ENCODE data around the gene RNASE13.

- TF ChIP-seq CTCF (tag by site-specific recombination; IDR thresholded peaks at IDR 0.05) (no peak), ZNF214 (tag by site-specific recombination; IDR thresholded peaks at IDR 0.05; ENCODE audit: borderline replicate concordance) (no peak), SCRT1 (tag by site-specific recombination; IDR thresholded peaks at IDR 0.05; ENCODE audit: borderline replicate concordance) (no peak), ZNF571 (tag by site-specific recombination; IDR thresholded peaks at IDR 0.05) (no peak), ZNF184 (tag by site-specific recombination; IDR thresholded peaks at IDR 0.05) (no peak), ZBTB11 (tag by site-specific recombination; conservative IDR thresholded peaks at IDR 0.05; ENCODE audit: low read depth) (no peak), TCF7L2 (IDR thresholded peaks at IDR 0.05; ENCODE audit: borderline replicate concordance, low read depth, low read length) (no peak), ZNF121 (tag by site-specific recombination; IDR thresholded peaks at IDR 0.05) (no peak), ZNF23 (tag by site-specific recombination; IDR thresholded peaks at IDR 0.05; ENCODE audit: borderline replicate concordance) (no peak)
- TF ChIP-seq, protein P1, sequence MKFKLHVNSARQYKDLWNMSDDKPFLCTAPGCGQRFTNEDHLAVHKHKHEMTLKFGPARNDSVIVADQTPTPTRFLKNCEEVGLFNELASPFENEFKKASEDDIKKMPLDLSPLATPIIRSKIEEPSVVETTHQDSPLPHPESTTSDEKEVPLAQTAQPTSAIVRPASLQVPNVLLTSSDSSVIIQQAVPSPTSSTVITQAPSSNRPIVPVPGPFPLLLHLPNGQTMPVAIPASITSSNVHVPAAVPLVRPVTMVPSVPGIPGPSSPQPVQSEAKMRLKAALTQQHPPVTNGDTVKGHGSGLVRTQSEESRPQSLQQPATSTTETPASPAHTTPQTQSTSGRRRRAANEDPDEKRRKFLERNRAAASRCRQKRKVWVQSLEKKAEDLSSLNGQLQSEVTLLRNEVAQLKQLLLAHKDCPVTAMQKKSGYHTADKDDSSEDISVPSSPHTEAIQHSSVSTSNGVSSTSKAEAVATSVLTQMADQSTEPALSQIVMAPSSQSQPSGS (tag by site-specific recombination; IDR thresholded peaks at IDR 0.05; ENCODE audit: low read depth), result no peak
- TF ChIP-seq, protein P2, sequence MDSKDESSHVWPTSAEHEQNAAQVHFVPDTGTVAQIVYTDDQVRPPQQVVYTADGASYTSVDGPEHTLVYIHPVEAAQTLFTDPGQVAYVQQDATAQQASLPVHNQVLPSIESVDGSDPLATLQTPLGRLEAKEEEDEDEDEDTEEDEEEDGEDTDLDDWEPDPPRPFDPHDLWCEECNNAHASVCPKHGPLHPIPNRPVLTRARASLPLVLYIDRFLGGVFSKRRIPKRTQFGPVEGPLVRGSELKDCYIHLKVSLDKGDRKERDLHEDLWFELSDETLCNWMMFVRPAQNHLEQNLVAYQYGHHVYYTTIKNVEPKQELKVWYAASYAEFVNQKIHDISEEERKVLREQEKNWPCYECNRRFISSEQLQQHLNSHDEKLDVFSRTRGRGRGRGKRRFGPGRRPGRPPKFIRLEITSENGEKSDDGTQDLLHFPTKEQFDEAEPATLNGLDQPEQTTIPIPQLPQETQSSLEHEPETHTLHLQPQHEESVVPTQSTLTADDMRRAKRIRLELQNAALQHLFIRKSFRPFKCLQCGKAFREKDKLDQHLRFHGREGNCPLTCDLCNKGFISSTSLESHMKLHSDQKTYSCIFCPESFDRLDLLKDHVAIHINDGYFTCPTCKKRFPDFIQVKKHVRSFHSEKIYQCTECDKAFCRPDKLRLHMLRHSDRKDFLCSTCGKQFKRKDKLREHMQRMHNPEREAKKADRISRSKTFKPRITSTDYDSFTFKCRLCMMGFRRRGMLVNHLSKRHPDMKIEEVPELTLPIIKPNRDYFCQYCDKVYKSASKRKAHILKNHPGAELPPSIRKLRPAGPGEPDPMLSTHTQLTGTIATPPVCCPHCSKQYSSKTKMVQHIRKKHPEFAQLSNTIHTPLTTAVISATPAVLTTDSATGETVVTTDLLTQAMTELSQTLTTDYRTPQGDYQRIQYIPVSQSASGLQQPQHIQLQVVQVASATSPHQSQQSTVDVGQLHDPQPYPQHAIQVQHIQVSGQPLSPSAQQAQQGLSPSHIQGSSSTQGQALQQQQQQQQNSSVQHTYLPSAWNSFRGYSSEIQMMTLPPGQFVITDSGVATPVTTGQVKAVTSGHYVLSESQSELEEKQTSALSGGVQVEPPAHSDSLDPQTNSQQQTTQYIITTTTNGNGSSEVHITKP (tag by site-specific recombination; IDR thresholded peaks at IDR 0.05), result no peak
- TF ChIP-seq, protein P3, sequence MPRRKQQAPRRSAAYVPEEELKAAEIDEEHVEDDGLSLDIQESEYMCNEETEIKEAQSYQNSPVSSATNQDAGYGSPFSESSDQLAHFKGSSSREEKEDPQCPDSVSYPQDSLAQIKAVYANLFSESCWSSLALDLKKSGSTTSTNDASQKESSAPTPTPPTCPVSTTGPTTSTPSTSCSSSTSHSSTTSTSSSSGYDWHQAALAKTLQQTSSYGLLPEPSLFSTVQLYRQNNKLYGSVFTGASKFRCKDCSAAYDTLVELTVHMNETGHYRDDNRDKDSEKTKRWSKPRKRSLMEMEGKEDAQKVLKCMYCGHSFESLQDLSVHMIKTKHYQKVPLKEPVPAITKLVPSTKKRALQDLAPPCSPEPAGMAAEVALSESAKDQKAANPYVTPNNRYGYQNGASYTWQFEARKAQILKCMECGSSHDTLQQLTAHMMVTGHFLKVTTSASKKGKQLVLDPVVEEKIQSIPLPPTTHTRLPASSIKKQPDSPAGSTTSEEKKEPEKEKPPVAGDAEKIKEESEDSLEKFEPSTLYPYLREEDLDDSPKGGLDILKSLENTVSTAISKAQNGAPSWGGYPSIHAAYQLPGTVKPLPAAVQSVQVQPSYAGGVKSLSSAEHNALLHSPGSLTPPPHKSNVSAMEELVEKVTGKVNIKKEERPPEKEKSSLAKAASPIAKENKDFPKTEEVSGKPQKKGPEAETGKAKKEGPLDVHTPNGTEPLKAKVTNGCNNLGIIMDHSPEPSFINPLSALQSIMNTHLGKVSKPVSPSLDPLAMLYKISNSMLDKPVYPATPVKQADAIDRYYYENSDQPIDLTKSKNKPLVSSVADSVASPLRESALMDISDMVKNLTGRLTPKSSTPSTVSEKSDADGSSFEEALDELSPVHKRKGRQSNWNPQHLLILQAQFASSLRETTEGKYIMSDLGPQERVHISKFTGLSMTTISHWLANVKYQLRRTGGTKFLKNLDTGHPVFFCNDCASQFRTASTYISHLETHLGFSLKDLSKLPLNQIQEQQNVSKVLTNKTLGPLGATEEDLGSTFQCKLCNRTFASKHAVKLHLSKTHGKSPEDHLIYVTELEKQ (tag by site-specific recombination; IDR thresholded peaks at IDR 0.05; ENCODE audit: borderline replicate concordance), result no peak
Observed at GRCh38 chr14:21061347-21061668, 26.7 kb upstream of the RNASE13 start.

Measured in HEK293 (cell line).